Liver (tissue), 3 donors: Measurements from ENCODE around the gene CFAP74.

Experiments used
- HNF4G ChIP-seq: IDR thresholded peaks from 2 replicates; pipeline ENCODE4 v1.6.1; 2016; ENCODE audit warnings: antibody characterized with exemption
- JUND ChIP-seq, 2 donors: IDR thresholded peaks; 2 replicates each; pipeline ENCODE4 v1.6.1; 2016; ENCODE audit warnings: antibody characterized with exemption in 2 of 2
- MAX ChIP-seq: IDR thresholded peaks from 2 replicates; pipeline ENCODE4 v1.6.1; 2016; ENCODE audit warnings: antibody characterized with exemption
- RAD21 ChIP-seq, 2 donors: IDR thresholded peaks; 2 replicates each; pipeline ENCODE4 v1.6.1; 2016; ENCODE audit warnings: antibody characterized with exemption in 2 of 2, mild to moderate bottlenecking in 2 of 2
- SP1 ChIP-seq: IDR thresholded peaks from 2 replicates; pipeline ENCODE4 v1.6.1; 2018; ENCODE audit warnings: antibody characterized with exemption, mild to moderate bottlenecking
- TAF1 ChIP-seq: conservative IDR thresholded peaks from 2 replicates; pipeline ENCODE4 v1.6.1; 2016; ENCODE audit warnings: antibody characterized with exemption, mild to moderate bottlenecking
- YY1 ChIP-seq: IDR thresholded peaks from 2 replicates; pipeline ENCODE4 v1.6.1; 2016; ENCODE audit warnings: antibody characterized with exemption, mild to moderate bottlenecking
- ZBTB33 ChIP-seq: IDR thresholded peaks from 2 replicates; pipeline ENCODE4 v1.6.1; 2016; ENCODE audit warnings: antibody characterized with exemption
- TF ChIP-seq, protein P1 (sequence below): fragments of 150-350 bp; IDR thresholded peaks from 2 replicates; pipeline ENCODE4 v1.5.1; 2017; ENCODE audit warnings: improper control_type of control experiment, low read depth, low read length; ENCODE audit not compliant: missing input control
- donor health status: healthy.
- donor health status: healthy.

- no peak for TF ChIP-seq MAX
- TF ChIP-seq, protein P1, sequence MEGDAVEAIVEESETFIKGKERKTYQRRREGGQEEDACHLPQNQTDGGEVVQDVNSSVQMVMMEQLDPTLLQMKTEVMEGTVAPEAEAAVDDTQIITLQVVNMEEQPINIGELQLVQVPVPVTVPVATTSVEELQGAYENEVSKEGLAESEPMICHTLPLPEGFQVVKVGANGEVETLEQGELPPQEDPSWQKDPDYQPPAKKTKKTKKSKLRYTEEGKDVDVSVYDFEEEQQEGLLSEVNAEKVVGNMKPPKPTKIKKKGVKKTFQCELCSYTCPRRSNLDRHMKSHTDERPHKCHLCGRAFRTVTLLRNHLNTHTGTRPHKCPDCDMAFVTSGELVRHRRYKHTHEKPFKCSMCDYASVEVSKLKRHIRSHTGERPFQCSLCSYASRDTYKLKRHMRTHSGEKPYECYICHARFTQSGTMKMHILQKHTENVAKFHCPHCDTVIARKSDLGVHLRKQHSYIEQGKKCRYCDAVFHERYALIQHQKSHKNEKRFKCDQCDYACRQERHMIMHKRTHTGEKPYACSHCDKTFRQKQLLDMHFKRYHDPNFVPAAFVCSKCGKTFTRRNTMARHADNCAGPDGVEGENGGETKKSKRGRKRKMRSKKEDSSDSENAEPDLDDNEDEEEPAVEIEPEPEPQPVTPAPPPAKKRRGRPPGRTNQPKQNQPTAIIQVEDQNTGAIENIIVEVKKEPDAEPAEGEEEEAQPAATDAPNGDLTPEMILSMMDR = no peak
- no peak for TF ChIP-seq JUND (IDR thresholded peaks at IDR 0.05)
- TF ChIP-seq YY1 = no peak
- TF ChIP-seq TAF1 = no peak
- TF ChIP-seq RAD21 (IDR thresholded peaks at IDR 0.05) = no peak
- TF ChIP-seq SP1 = no peak
- TF ChIP-seq ZBTB33 = no peak
- TF ChIP-seq HNF4G = no peak
Measured at GRCh38 chr1:1964811-1965210, 38.8 kb downstream of the CFAP74 start.
